Lower leg skin (tissue), 3 donors: ENCODE measurements around the gene PROP1.
"Not testable (repeated sequence)": the region's sequence is repeated elsewhere in the genome, so short reads cannot be mapped to it uniquely, and the experiment has no call there.

Experiments
- CTCF ChIP-seq, 3 donors: fragments of 450-650 bp; IDR thresholded peaks; one replicate each; pipeline ENCODE4 v1.5.1; 2016; ENCODE audit warnings: antibody characterized with exemption in 3 of 3, mild to moderate bottlenecking in 3 of 3, moderate library complexity in 2 of 3
- POLR2A ChIP-seq, 2 donors: fragments of 450-650 bp; IDR thresholded peaks; one replicate each; pipeline ENCODE4 v1.6.1; 2016 to 2017; ENCODE audit warnings: antibody characterized with exemption in 2 of 2, mild to moderate bottlenecking in 1 of 2, moderate library complexity in 1 of 2

- TF ChIP-seq CTCF, POLR2A (IDR thresholded peaks at IDR 0.05): not testable (repeated sequence)
Measured at GRCh38 chr5:177949656-177950055, 46.4 kb downstream of the PROP1 start.
